Germinal center (tissue), 1 donor: ENCODE results near the gene ZNF32.
A peak's percentile ranks its signal among the peaks of the same experiment; 100 is the strongest.
"Not testable (repeated sequence)": the region's sequence is repeated elsewhere in the genome, so short reads cannot be mapped to it uniquely, and the experiment has no call there.

Experiments
- DNase-seq: peaks from one replicate; pipeline ENCODE4 v3.0.0; 2012; ENCODE audit warnings: mixed read lengths, low spot score

ZNF32 gene

GRCh38 chr10:43680035-43680434 is 31.4 kb upstream of the ZNF32 start:
- no peak for DNase-seq

GRCh38 chr10:43679509-43679908 is 30.8 kb upstream of the ZNF32 start:
- DNase-seq = no peak

- no peak for DNase-seq
Observed at GRCh38 chr10:43678654-43679053, 30.0 kb upstream of the ZNF32 start.

- no peak for DNase-seq
Observed at GRCh38 chr10:43676901-43677300, 28.2 kb upstream of the ZNF32 start.

GRCh38 chr10:43676331-43676730 is 27.6 kb upstream of the ZNF32 start:
- DNase-seq = no peak

GRCh38 chr10:43674553-43675210 is 26.0 kb upstream of the ZNF32 start:
- no peak for DNase-seq

GRCh38 chr10:43673471-43673870 is 24.8 kb upstream of the ZNF32 start:
- DNase-seq = no peak

GRCh38 chr10:43671659-43672531 is 23.2 kb upstream of the ZNF32 start:
- peak; percentile 66 for DNase-seq

GRCh38 chr10:43669386-43669785 is 20.7 kb upstream of the ZNF32 start:
- no peak for DNase-seq

- DNase-seq = no peak
Observed at GRCh38 chr10:43667761-43668386, 19.2 kb upstream of the ZNF32 start.

- DNase-seq = peak; percentile 24
Observed at GRCh38 chr10:43667317-43667731, 18.6 kb upstream of the ZNF32 start.

GRCh38 chr10:43666552-43666951 is 17.9 kb upstream of the ZNF32 start:
- no peak for DNase-seq

- no peak for DNase-seq
Observed at GRCh38 chr10:43665054-43665453, 16.4 kb upstream of the ZNF32 start.

GRCh38 chr10:43658227-43658626 is 9.5 kb upstream of the ZNF32 start:
- no peak for DNase-seq

GRCh38 chr10:43655311-43655710 is 6.6 kb upstream of the ZNF32 start:
- DNase-seq = no peak

- DNase-seq = no peak
Observed at GRCh38 chr10:43653746-43654145, 5.1 kb upstream of the ZNF32 start.

- no peak for DNase-seq
Observed at GRCh38 chr10:43649185-43649523, 473 bp upstream of the ZNF32 start.

- DNase-seq = no peak
Observed at GRCh38 chr10:43648095-43648397, 635 bp downstream of the ZNF32 start.

GRCh38 chr10:43647576-43647975 is 1.1 kb downstream of the ZNF32 start:
- DNase-seq = no peak

- no peak for DNase-seq
Observed at GRCh38 chr10:43645866-43646265, 2.8 kb downstream of the ZNF32 start.

- no peak for DNase-seq
Observed at GRCh38 chr10:43644252-43644651, 4.4 kb downstream of the ZNF32 start.

GRCh38 chr10:43640603-43641002 is 8.1 kb downstream of the ZNF32 start:
- no peak for DNase-seq

- not testable (repeated sequence) for DNase-seq
Observed at GRCh38 chr10:43635816-43636215, 12.9 kb downstream of the ZNF32 start.
